ENCODE data around the gene PCSK6.
"Not testable (repeated sequence)": the region's sequence is repeated elsewhere in the genome, so short reads cannot be mapped to it uniquely, and the experiment has no call there.

PCSK6 gene

GRCh38 chr15:101459579-101460300 is 29.8 kb downstream of the PCSK6 start:
- DNase-seq = no peak

- no peak for DNase-seq
Measured at GRCh38 chr15:101458908-101459578, 30.5 kb downstream of the PCSK6 start.

- DNase-seq = no peak
Measured at GRCh38 chr15:101458158-101458900, 31.2 kb downstream of the PCSK6 start.

GRCh38 chr15:101457696-101458095 is 31.8 kb downstream of the PCSK6 start:
- DNase-seq = no peak

- DNase-seq = no peak
Measured at GRCh38 chr15:101456057-101456739, 33.3 kb downstream of the PCSK6 start.

GRCh38 chr15:101455291-101456025 is 34.0 kb downstream of the PCSK6 start:
- peak; percentile 61 for DNase-seq

- DNase-seq = not testable (repeated sequence)
Measured at GRCh38 chr15:101454781-101455180, 34.7 kb downstream of the PCSK6 start.

- no peak for DNase-seq
Measured at GRCh38 chr15:101454365-101454764, 35.1 kb downstream of the PCSK6 start.

- no peak for DNase-seq
Measured at GRCh38 chr15:101453123-101454120, 36.1 kb downstream of the PCSK6 start.

- no peak for DNase-seq
Measured at GRCh38 chr15:101452572-101452971, 36.9 kb downstream of the PCSK6 start.

GRCh38 chr15:101451846-101452245 is 37.7 kb downstream of the PCSK6 start:
- DNase-seq = no peak

- DNase-seq = no peak
Measured at GRCh38 chr15:101451266-101451799, 38.2 kb downstream of the PCSK6 start.

- DNase-seq = no peak
Measured at GRCh38 chr15:101450403-101451265, 38.9 kb downstream of the PCSK6 start.

GRCh38 chr15:101449471-101450402 is 39.8 kb downstream of the PCSK6 start:
- no peak for DNase-seq

GRCh38 chr15:101448336-101448735 is 41.2 kb downstream of the PCSK6 start:
- DNase-seq = no peak

GRCh38 chr15:101447561-101448071 is 41.9 kb downstream of the PCSK6 start:
- no peak for DNase-seq

GRCh38 chr15:101447168-101447533 is 42.4 kb downstream of the PCSK6 start:
- no peak for DNase-seq

GRCh38 chr15:101446518-101447167 is 42.9 kb downstream of the PCSK6 start:
- DNase-seq = no peak
